ENCODE data around the gene ACSM5.
"Not testable (repeated sequence)": the region's sequence is repeated elsewhere in the genome, so short reads cannot be mapped to it uniquely, and the experiment has no call there.

The ACSM5 gene

GRCh38 chr16:20399185-20399584 is 10.1 kb upstream of the ACSM5 start:
- DNase-seq, result no peak

- no peak for DNase-seq
Observed at GRCh38 chr16:20401066-20401465, 8.3 kb upstream of the ACSM5 start.

- no peak for DNase-seq
Observed at GRCh38 chr16:20401475-20402016, 7.8 kb upstream of the ACSM5 start.

GRCh38 chr16:20402651-20403050 is 6.7 kb upstream of the ACSM5 start:
- no peak for DNase-seq

GRCh38 chr16:20404637-20405036 is 4.7 kb upstream of the ACSM5 start, which contains the start of gene PDILT:
Gene PDILT, minus strand, starts transcription at chr16:20404737. Its CDS starts 5,437 bp downstream, at chr16:20399300.
- no peak for DNase-seq

GRCh38 chr16:20410121-20410723 is 888 bp downstream of the ACSM5 start:
- DNase-seq, result no peak

GRCh38 chr16:20411055-20411454 is 1.7 kb downstream of the ACSM5 start:
- DNase-seq, result no peak

GRCh38 chr16:20415541-20415940 is 6.2 kb downstream of the ACSM5 start:
- no peak for DNase-seq

GRCh38 chr16:20419093-20419492 is 9.8 kb downstream of the ACSM5 start:
- not testable (repeated sequence) for DNase-seq

GRCh38 chr16:20421748-20422147 is 12.4 kb downstream of the ACSM5 start:
- not testable (repeated sequence) for DNase-seq

GRCh38 chr16:20423772-20424128 is 14.4 kb downstream of the ACSM5 start:
- DNase-seq, result not testable (repeated sequence)

GRCh38 chr16:20424129-20424866 is 15.0 kb downstream of the ACSM5 start:
- no peak for DNase-seq

- DNase-seq, result not testable (repeated sequence)
Observed at GRCh38 chr16:20427401-20427797, 18.1 kb downstream of the ACSM5 start.

GRCh38 chr16:20429499-20429898 is 20.2 kb downstream of the ACSM5 start:
- DNase-seq, result not testable (repeated sequence)

GRCh38 chr16:20430480-20430879 is 21.1 kb downstream of the ACSM5 start:
- DNase-seq, result not testable (repeated sequence)

- DNase-seq, result no peak
Observed at GRCh38 chr16:20430948-20431347, 21.6 kb downstream of the ACSM5 start.

GRCh38 chr16:20438950-20439349 is 29.6 kb downstream of the ACSM5 start:
- not testable (repeated sequence) for DNase-seq

GRCh38 chr16:20439820-20440231 is 30.5 kb downstream of the ACSM5 start:
- not testable (repeated sequence) for DNase-seq

GRCh38 chr16:20440731-20441130 is 31.4 kb downstream of the ACSM5 start:
- DNase-seq, result not testable (repeated sequence)

GRCh38 chr16:20441191-20441590 is 31.9 kb downstream of the ACSM5 start:
- no peak for DNase-seq

- not testable (repeated sequence) for DNase-seq
Observed at GRCh38 chr16:20441859-20442258, 32.5 kb downstream of the ACSM5 start.

- not testable (repeated sequence) for DNase-seq
Observed at GRCh38 chr16:20446652-20447393, 37.5 kb downstream of the ACSM5 start.

- DNase-seq, result not testable (repeated sequence)
Observed at GRCh38 chr16:20451364-20451763, 42.0 kb downstream of the ACSM5 start, which contains the start of gene ACSM2A. Gene ACSM2A, plus strand, starts transcription at chr16:20451521. Its CDS starts 8,594 bp downstream, at chr16:20460115.

All from NCI-H1092 treated with DMSO at 0.1 percent for 48 hours (cell line).